RWPE1 (cell line): ENCODE measurements around the gene CHST11.

ENCODE experiments used
- CTCF ChIA-PET: fragments of 350-600 bp; sonication (Branson Sonifier 250); formaldehyde crosslinking; extraction: SDS; loops from one replicate; lab custom pipeline; 2021; lab: Yijun Ruan, JAX
- POLR2A ChIA-PET: fragments of 400-600 bp; formaldehyde crosslinking; extraction: SDS; loops from one replicate; lab custom pipeline; 2020; ENCODE audit warnings: antibody characterized with exemption; ENCODE audit not compliant: low non-redundant PET; lab: Yijun Ruan, JAX
- DNase-seq: peaks from one replicate; pipeline ENCODE4 v3.0.0; 2012; ENCODE audit warnings: low spot score
- H3K27ac ChIP-seq: fragments of 450-650 bp; 2 replicates; pipeline ENCODE4 v1.5.1; 2017
- CTCF ChIP-seq: fragments of 450-650 bp; conservative IDR thresholded peaks from 2 replicates; pipeline ENCODE4 v1.5.1; 2017; ENCODE audit warnings: low read depth, mild to moderate bottlenecking

CHST11 gene

GRCh38 chr12:104499668-104500332, 43.1 kb downstream of the CHST11 start:
- no peak for TF ChIP-seq CTCF
- ChIA-PET POLR2A (no interaction called here), CTCF (no interaction called here)
- no peak overlapping the region for H3K27ac ChIP-seq
- DNase-seq: no peak

- H3K27ac ChIP-seq: no peak overlapping the region
- POLR2A ChIA-PET: no interaction called here
- CTCF ChIA-PET: interaction anchor here (0.6 to 0.7 kb wide), 2 partner anchors 62 to 75 kb away, joined by 3 to 4 read pairs; no protein-coding TSS in a partner anchor
- no peak for TF ChIP-seq CTCF
- no peak for DNase-seq
Measured at GRCh38 chr12:104501115-104501514, 44.4 kb downstream of the CHST11 start.

GRCh38 chr12:104501660-104502059, 44.9 kb downstream of the CHST11 start:
- CTCF ChIA-PET: interaction anchor here (0.6 kb wide), 2 partner anchors 75 to 187 kb away, joined by 3 to 4 read pairs; no protein-coding TSS in a partner anchor
- POLR2A ChIA-PET: no interaction called here
- DNase-seq: no peak
- no peak overlapping the region for H3K27ac ChIP-seq
- TF ChIP-seq CTCF: no peak

- no peak for DNase-seq
- H3K27ac ChIP-seq: no peak overlapping the region
- ChIA-PET POLR2A (no interaction called here), CTCF (interaction anchor here (0.6 kb wide), 2 partner anchors 123 to 186 kb away, joined by 3 read pairs; no protein-coding TSS in a partner anchor)
- TF ChIP-seq CTCF: no peak
Measured at GRCh38 chr12:104502217-104502616, 45.5 kb downstream of the CHST11 start.

GRCh38 chr12:104502638-104503037, 45.9 kb downstream of the CHST11 start:
- no peak overlapping the region for H3K27ac ChIP-seq
- POLR2A ChIA-PET: no interaction called here
- no peak for DNase-seq
- TF ChIP-seq CTCF: no peak
- CTCF ChIA-PET: interaction anchor here (0.6 kb wide), 1 partner anchor 123 kb away, joined by 3 read pairs; no protein-coding TSS in a partner anchor

GRCh38 chr12:104503191-104503590, 46.4 kb downstream of the CHST11 start:
- TF ChIP-seq CTCF: no peak
- DNase-seq: no peak
- POLR2A ChIA-PET: no interaction called here

More at GRCh38 chr12:104503191-104503590, 46.4 kb downstream of the CHST11 start:
- H3K27ac ChIP-seq: no peak overlapping the region
- CTCF ChIA-PET: no interaction called here
